Measurements from ENCODE around the gene TIA1. TPM values are rescaled to one million over a fixed set of nuclear protein-coding genes. Genes with fewer than 3 reads are reported as not detected.
A peak's percentile ranks its signal among the peaks of the same experiment; 100 is the strongest.

Gene TIA1
- total RNA-seq, 1 experiment from 2014 or later, result 150 TPM

GRCh38 chr2:70191244-70191735, 57.1 kb downstream of the TIA1 start:
- Mint-ChIP-seq H3K9me3 (no peaks in the 10 kb centered on the region), H3K27me3 (ENCODE audit: low read depth) (no peaks in the 10 kb centered on the region; the same call in 1 of the 2 replicates), H3K4me3 (peak overlapping the region; percentile 85), H3K27ac (peak overlapping the region; percentile 97), H3K36me3 (no peaks in the 10 kb centered on the region), H3K4me1 (peaks cover 14% of the 10 kb centered on the region)
- ChIA-PET POLR2A (interaction anchor here (0.5 to 1.6 kb wide), 8 partner anchors 11 to 277 kb away, joined by 3 to 13 read pairs (median 4); partner anchors contain the start of genes MXD1 and PCYOX1), CTCF (interaction anchor here (0.7 to 1.8 kb wide), 10 partner anchors 11 to 466 kb away, joined by 3 to 12 read pairs (median 4); partner anchors contain the start of genes MXD1, PCYOX1 and SNRPG)
- no peak for TF ChIP-seq RELA (CRISPR knock-in tag; IDR thresholded peaks at IDR 0.05; ENCODE audit: borderline replicate concordance)
- no peak for TF ChIP-seq JAZF1 (CRISPR knock-in tag; IDR thresholded peaks at IDR 0.05)
- no peak for TF ChIP-seq ZNF671 (CRISPR knock-in tag; IDR thresholded peaks at IDR 0.05)
- no peak for TF ChIP-seq FOXP1 (CRISPR knock-in tag; IDR thresholded peaks at IDR 0.05; ENCODE audit: borderline replicate concordance)
- no peak for TF ChIP-seq ZMAT4 (CRISPR knock-in tag; IDR thresholded peaks at IDR 0.05)
- no peak for TF ChIP-seq CTCF (IDR thresholded peaks at IDR 0.05)
- no peak for TF ChIP-seq TEAD1 (CRISPR knock-in tag; IDR thresholded peaks at IDR 0.05)
- no peak for DNase-seq (ENCODE audit: low spot score)
- no peak for ATAC-seq

GRCh38 chr2:70190418-70191243, 57.8 kb downstream of the TIA1 start, which contains the start of gene C2orf42:
TSS of gene C2orf42 (minus strand) at chr2:70191019. CDS start at chr2:70181985, 9,034 bp downstream.
- Mint-ChIP-seq H3K27me3 (ENCODE audit: low read depth) (no peaks in the 10 kb centered on the region; the same call in 1 of the 2 replicates), H3K36me3 (no peaks in the 10 kb centered on the region), H3K4me1 (peaks cover 14% of the 10 kb centered on the region), H3K9me3 (no peaks in the 10 kb centered on the region), H3K27ac (peak within 1 kb of the TSS; percentile 97), H3K4me3 (peak within 1 kb of the TSS; percentile 85)
- ATAC-seq (peak; percentile 90), DNase-seq (ENCODE audit: low spot score) (peak; percentile 88)
- ChIA-PET POLR2A (interaction anchor here (0.5 to 1.6 kb wide), 8 partner anchors 12 to 276 kb away, joined by 3 to 13 read pairs (median 4); partner anchors contain the start of genes MXD1 and PCYOX1), CTCF (interaction anchor here (0.7 to 1.8 kb wide), 10 partner anchors 11 to 466 kb away, joined by 3 to 12 read pairs (median 4); partner anchors contain the start of genes MXD1, PCYOX1 and SNRPG)
- peak; percentile 50; the same call in 1 of the 2 replicates for TF ChIP-seq HMGXB4 (CRISPR knock-in tag; IDR thresholded peaks at IDR 0.05)
- TF ChIP-seq USF2 (CRISPR knock-in tag; IDR thresholded peaks at IDR 0.05), result peak; percentile 92
- no peak for TF ChIP-seq ZNF232 (CRISPR knock-in tag; IDR thresholded peaks at IDR 0.05)
- no peak for TF ChIP-seq ZNF425 (CRISPR knock-in tag; conservative IDR thresholded peaks at IDR 0.05)
- TF ChIP-seq TEAD4 (CRISPR knock-in tag; IDR thresholded peaks at IDR 0.05), result no peak
- no peak; the same call in 1 of the 2 replicates for TF ChIP-seq RELA (CRISPR knock-in tag; IDR thresholded peaks at IDR 0.05; ENCODE audit: borderline replicate concordance)
- TF ChIP-seq TP53 (CRISPR knock-in tag; IDR thresholded peaks at IDR 0.05), result no peak; the same call in 1 of the 2 replicates
- no peak for TF ChIP-seq MXD4 (CRISPR knock-in tag; IDR thresholded peaks at IDR 0.05; ENCODE audit: borderline replicate concordance)
- no peak for TF ChIP-seq NR2C2 (CRISPR knock-in tag; IDR thresholded peaks at IDR 0.05)
- TF ChIP-seq PRDM15 (CRISPR knock-in tag; IDR thresholded peaks at IDR 0.05), result no peak
- TF ChIP-seq KAT7 (CRISPR knock-in tag; IDR thresholded peaks at IDR 0.05; ENCODE audit: borderline replicate concordance), result no peak
- no peak for TF ChIP-seq ZNF281 (CRISPR knock-in tag; IDR thresholded peaks at IDR 0.05)

All from WTC11 (cell line).